H9 (cell line): ENCODE measurements around the gene SHB. TPM values are rescaled to one million over a fixed set of nuclear protein-coding genes. Genes with fewer than 3 reads are reported as not detected.

Experiments used
- DNase-seq: peaks from one replicate; pipeline ENCODE4 v3.0.0-alpha.2; 2017
- H2AFZ ChIP-seq: one replicate; pipeline ENCODE4 v1.6.1; 2013; ENCODE audit warnings: mild to moderate bottlenecking, low read length, control low read depth, moderate library complexity
- H2AK5ac ChIP-seq: 2 replicates; pipeline ENCODE4 v1.6.1; 2013; ENCODE audit warnings: low read length, control low read depth, mixed read lengths; ENCODE audit not compliant: insufficient read length
- H2BK120ac ChIP-seq: one replicate; pipeline ENCODE4 v1.6.1; 2013; ENCODE audit warnings: low read depth, mild to moderate bottlenecking, low read length, control low read depth, inconsistent platforms; ENCODE audit not compliant: poor library complexity, severe bottlenecking
- H2BK12ac ChIP-seq: 2 replicates; pipeline ENCODE4 v1.6.1; 2013; ENCODE audit warnings: low read length, control low read depth, mixed read lengths, low read depth; ENCODE audit not compliant: insufficient read length
- H2BK15ac ChIP-seq: 2 replicates; pipeline ENCODE4 v1.6.1; 2013; ENCODE audit warnings: low read depth, low read length, control low read depth
- H2BK20ac ChIP-seq: one replicate; pipeline ENCODE4 v1.6.1; 2013; ENCODE audit warnings: low read depth, mild to moderate bottlenecking, low read length, control low read depth, inconsistent platforms; ENCODE audit not compliant: poor library complexity, severe bottlenecking
- H2BK5ac ChIP-seq: 2 replicates; pipeline ENCODE4 v1.6.1; 2013; ENCODE audit warnings: low read length, control low read depth, mixed read lengths; ENCODE audit not compliant: insufficient read length
- H3K14ac ChIP-seq: 2 replicates; pipeline ENCODE4 v1.6.1; 2013; ENCODE audit warnings: low read length, control low read depth; ENCODE audit not compliant: insufficient read depth
- H3K18ac ChIP-seq: 2 replicates; pipeline ENCODE4 v1.6.1; 2013; ENCODE audit warnings: low read depth, mild to moderate bottlenecking, mixed read lengths, low read length, control low read depth; ENCODE audit not compliant: insufficient read length
- H3K23ac ChIP-seq: 2 replicates; pipeline ENCODE4 v1.6.1; 2013; ENCODE audit warnings: low read length, control low read depth, mixed read lengths, low read depth; ENCODE audit not compliant: insufficient read length
- H3K23me2 ChIP-seq: 2 replicates; pipeline ENCODE4 v1.6.1; 2013; ENCODE audit warnings: low read depth, mild to moderate bottlenecking, mixed read lengths, low read length, control low read depth; ENCODE audit not compliant: insufficient read length, poor library complexity, severe bottlenecking
- H3K27ac ChIP-seq: 2 replicates; pipeline ENCODE4 v1.5.1; 2013; ENCODE audit warnings: low read length, control low read depth, mixed read lengths, low read depth; ENCODE audit not compliant: insufficient read length
- H3K27me3 ChIP-seq: 2 replicates; pipeline ENCODE4 v1.6.1; 2013; ENCODE audit warnings: low read length, control low read depth, inconsistent platforms; ENCODE audit not compliant: insufficient read depth
- H3K4ac ChIP-seq: 2 replicates; pipeline ENCODE4 v1.6.1; 2013; ENCODE audit warnings: low read depth, mild to moderate bottlenecking, control low read depth, inconsistent platforms, low read length, moderate library complexity
- H3K4me1 ChIP-seq: 2 replicates; pipeline ENCODE4 v1.6.1; 2013; ENCODE audit warnings: low read length, control low read depth, inconsistent platforms; ENCODE audit not compliant: insufficient read depth
- H3K4me2 ChIP-seq: 2 replicates; pipeline ENCODE4 v1.6.1; 2013; ENCODE audit warnings: low read length, control low read depth, mixed read lengths; ENCODE audit not compliant: insufficient read length, insufficient read depth
- H3K56ac ChIP-seq: 2 replicates; pipeline ENCODE4 v1.6.1; 2013; ENCODE audit warnings: low read depth, mild to moderate bottlenecking, mixed read lengths, low read length, control low read depth; ENCODE audit not compliant: insufficient read length
- H3K79me1 ChIP-seq: 2 replicates; pipeline ENCODE4 v1.6.1; 2013; ENCODE audit warnings: low read depth, mild to moderate bottlenecking, moderate library complexity, low read length, control low read depth, inconsistent platforms; ENCODE audit not compliant: insufficient read depth, poor library complexity, severe bottlenecking
- H3K79me2 ChIP-seq: 2 replicates; pipeline ENCODE4 v1.6.1; 2013; ENCODE audit warnings: low read length, control low read depth, inconsistent platforms; ENCODE audit not compliant: insufficient read depth
- H3K9ac ChIP-seq: 2 replicates; pipeline ENCODE4 v1.6.1; 2013; ENCODE audit warnings: low read length, control low read depth, mixed read lengths; ENCODE audit not compliant: insufficient read length; ENCODE audit errors: extremely low read depth
- H3K9me3 ChIP-seq: one replicate; pipeline ENCODE4 v1.6.1; 2013; ENCODE audit warnings: low read depth, low read length, inconsistent platforms; ENCODE audit not compliant: control insufficient read depth
- H3T11ph ChIP-seq: one replicate; pipeline ENCODE4 v1.6.1; 2013; ENCODE audit warnings: mild to moderate bottlenecking, low read length, control low read depth, inconsistent platforms
- H4K20me1 ChIP-seq: one replicate; pipeline ENCODE4 v1.6.1; 2013; ENCODE audit not compliant: control insufficient read depth, insufficient read length, insufficient read depth
- H4K5ac ChIP-seq: 2 replicates; pipeline ENCODE4 v1.6.1; 2013; ENCODE audit warnings: low read depth, mild to moderate bottlenecking, mixed read lengths, low read length, control low read depth; ENCODE audit not compliant: insufficient read length
- H4K8ac ChIP-seq: replicated peaks from 2 replicates; pipeline ENCODE4 v1.6.1; 2013; ENCODE audit warnings: low read length, control low read depth, mixed read lengths, low read depth; ENCODE audit not compliant: insufficient read length
- H4K91ac ChIP-seq: 2 replicates; pipeline ENCODE4 v1.6.1; 2013; ENCODE audit warnings: low read depth, mild to moderate bottlenecking, moderate library complexity, mixed read lengths, low read length, control low read depth; ENCODE audit not compliant: insufficient read length
- H3K27ac Mint-ChIP-seq, 3 experiments: 2 replicates in 2 of 3; 3 replicates in 1 of 3; pipeline ENCODE4 v1.8.0; 2020 to 2021; ENCODE audit warnings: mixed read lengths in 3 of 3, mild to moderate bottlenecking in 1 of 3, moderate library complexity in 1 of 3
- H3K27me3 Mint-ChIP-seq: 2 replicates; pipeline ENCODE4 v1.8.0; 2021; ENCODE audit warnings: low read depth, mild to moderate bottlenecking, moderate library complexity, mixed read lengths
- H3K36me3 Mint-ChIP-seq, 3 experiments: 2 replicates in 2 of 3; 3 replicates in 1 of 3; pipeline ENCODE4 v1.8.0; 2020 to 2021; ENCODE audit warnings: low read depth in 3 of 3, mixed read lengths in 3 of 3; ENCODE audit not compliant: insufficient read depth in 1 of 3
- H3K4me1 Mint-ChIP-seq, 2 experiments: 2 replicates each; pipeline ENCODE4 v1.8.0; 2020; ENCODE audit warnings: mixed read lengths in 2 of 2
- H3K4me3 Mint-ChIP-seq, 2 experiments: 2 replicates in 1 of 2; 3 replicates in 1 of 2; pipeline ENCODE4 v1.8.0; 2020 to 2021; ENCODE audit warnings: mild to moderate bottlenecking in 2 of 2, mixed read lengths in 2 of 2, moderate library complexity in 1 of 2
- H3K9me3 Mint-ChIP-seq, 2 experiments: 2 replicates in 1 of 2; 3 replicates in 1 of 2; pipeline ENCODE4 v1.8.0; 2020; ENCODE audit warnings: mild to moderate bottlenecking in 2 of 2, mixed read lengths in 2 of 2, moderate library complexity in 1 of 2
- CTCF ChIP-seq: fragments of 200-600 bp; sonication (generic); conservative IDR thresholded peaks from 3 replicates; pipeline ENCODE4 v1.8.0; 2021; ENCODE audit warnings: antibody characterized with exemption, mild to moderate bottlenecking
- WGBS: extraction: QIAGEN DNeasy Blood & Tissue Kit; methylation state at CpG from one replicate; pipeline ENCODE4 v1.1.7; 2013; ENCODE audit warnings: missing lambda C conversion rate, low lambda C conversion rate, mixed read lengths; ENCODE audit not compliant: insufficient read length; ENCODE audit errors: extremely low coverage; 5-methylcytosine and 5-hydroxymethylcytosine counted together
- total RNA-seq: library from RNA; stranded (reverse); gene quantifications from 2 replicates; pipeline ENCODE4 v1.2.1, GENCODE V29; 2021

The SHB gene
- total RNA-seq, 1 experiment from 2014 or later = 14.6 TPM

GRCh38 chr9:37969558-37970300, 99.3 kb downstream of the SHB start:
- no peak overlapping the region for H3K14ac ChIP-seq
- no peak overlapping the region for H2BK5ac ChIP-seq
- H2AK5ac ChIP-seq = no peak overlapping the region
- H3K4me2 ChIP-seq = no peak overlapping the region
- no peak overlapping the region for H3K18ac ChIP-seq
- no peak overlapping the region for H2BK120ac ChIP-seq
- H4K91ac ChIP-seq = no peak overlapping the region
- H2BK12ac ChIP-seq = no peak overlapping the region
- H3K36me3 Mint-ChIP-seq = peaks cover 0 to 18% (median 0%) of the 10 kb centered on the region in 3 experiments; a peak in 3 of 7 replicates
- no peak overlapping the region for H3K23ac ChIP-seq
- H3K9me3 ChIP-seq = no peaks in the 10 kb centered on the region
- no peaks in the 10 kb centered on the region for H4K20me1 ChIP-seq
- TF ChIP-seq CTCF = no peak
- no peaks in the 10 kb centered on the region for H3K79me1 ChIP-seq
- H3K27ac Mint-ChIP-seq = no peak overlapping the region
- H3K4me1 ChIP-seq = no peaks in the 10 kb centered on the region
- H3K4me1 Mint-ChIP-seq = peaks cover 0 to 4% of the 10 kb centered on the region in 2 experiments; a peak in 2 of 4 replicates
- no peaks in the 10 kb centered on the region for H3K27me3 ChIP-seq
- no peak overlapping the region for H2BK20ac ChIP-seq
- no peaks in the 10 kb centered on the region; the same call in 1 of the 2 replicates for H3K27me3 Mint-ChIP-seq
- H4K5ac ChIP-seq = no peak overlapping the region
- H3K56ac ChIP-seq = no peak overlapping the region
- H4K8ac ChIP-seq = no peak overlapping the region
- H3K4me3 Mint-ChIP-seq = no peak overlapping the region
- no peak for DNase-seq
- no peak overlapping the region for H2AFZ ChIP-seq
- H3K4ac ChIP-seq = no peak overlapping the region
- H3K23me2 ChIP-seq = no peaks in the 10 kb centered on the region
- no peak overlapping the region for H3T11ph ChIP-seq
- H3K79me2 ChIP-seq = no peaks in the 10 kb centered on the region
- H3K9ac ChIP-seq = no peak overlapping the region
- no CpG with 5 or more reads among the region's 11 CpGs for WGBS
- no peak overlapping the region for H2BK15ac ChIP-seq
- no peaks in the 10 kb centered on the region for H3K9me3 Mint-ChIP-seq
- H3K27ac ChIP-seq = no peak overlapping the region
